ENCODE results near the gene PSEN1. TPM values are rescaled to one million over a fixed set of nuclear protein-coding genes. Genes with fewer than 3 reads are reported as not detected.

The PSEN1 gene
- total RNA-seq, 1 donor from 2014 or later: 51.5 TPM

DNA sequence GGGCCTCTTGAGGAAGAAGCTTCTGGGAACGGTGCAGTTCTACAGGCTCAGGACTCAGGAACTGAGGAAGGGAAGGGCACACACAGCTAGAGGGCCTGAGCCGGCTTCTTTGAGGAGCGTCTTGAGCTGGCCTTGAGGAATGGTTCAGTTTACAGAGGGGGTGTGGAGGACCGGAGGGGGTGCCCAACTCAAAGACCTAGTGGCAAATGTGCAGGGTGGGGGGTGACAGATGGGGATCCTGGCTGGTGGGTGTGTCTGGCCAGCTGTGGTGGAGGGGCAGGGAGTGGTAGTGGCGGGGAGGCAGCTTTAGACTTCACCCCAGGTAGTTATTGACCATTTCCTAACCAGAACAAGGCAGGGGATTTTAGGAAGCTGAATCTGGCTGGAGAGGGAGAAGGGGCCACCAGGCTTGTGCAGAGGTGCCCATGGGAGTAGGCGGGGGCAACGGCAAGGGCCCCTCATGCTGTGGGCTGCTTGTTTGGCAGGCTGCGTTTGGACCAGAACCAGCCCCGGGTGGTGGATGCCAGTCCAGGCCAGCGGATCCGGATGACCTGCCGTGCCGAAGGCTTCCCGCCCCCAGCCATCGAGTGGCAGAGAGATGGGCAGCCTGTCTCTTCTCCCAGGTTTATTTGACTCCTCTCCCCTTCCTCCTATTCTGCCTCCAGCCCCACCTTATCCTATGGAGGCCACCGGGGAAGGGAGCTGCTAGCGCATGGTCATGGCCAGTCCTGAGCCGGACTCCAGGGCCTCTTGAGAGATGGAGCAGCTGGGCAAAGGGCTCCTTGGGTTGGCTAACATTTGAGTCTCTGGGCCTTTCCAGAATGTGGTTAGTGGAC, 128.8 kb downstream of the PSEN1 start:
- DNase-seq (ENCODE audit: extremely low read depth, low read depth, low spot score): no peak

GRCh38 chr14:73265721-73266046, 129.4 kb downstream of the PSEN1 start:
- DNase-seq (ENCODE audit: extremely low read depth, low read depth, low spot score): no peak

DNA sequence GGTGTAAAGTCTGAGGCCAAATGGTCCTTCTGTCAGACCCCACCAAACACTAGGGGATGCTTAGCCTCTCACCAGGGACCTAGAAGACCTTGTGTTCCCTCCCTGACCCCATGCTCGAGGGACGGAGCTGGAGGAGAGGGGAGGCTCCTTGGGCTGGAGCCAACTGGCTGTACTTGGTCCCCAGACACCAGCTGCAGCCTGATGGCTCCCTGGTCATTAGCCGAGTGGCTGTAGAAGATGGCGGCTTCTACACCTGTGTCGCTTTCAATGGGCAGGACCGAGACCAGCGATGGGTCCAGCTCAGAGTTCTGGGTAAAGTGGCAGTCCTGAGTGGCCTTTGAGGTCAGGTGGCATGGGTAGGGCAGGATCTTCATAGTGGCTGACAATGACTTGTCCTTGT, 130.0 kb downstream of the PSEN1 start:
- no peak for DNase-seq (ENCODE audit: extremely low read depth, low read depth, low spot score)

DNA sequence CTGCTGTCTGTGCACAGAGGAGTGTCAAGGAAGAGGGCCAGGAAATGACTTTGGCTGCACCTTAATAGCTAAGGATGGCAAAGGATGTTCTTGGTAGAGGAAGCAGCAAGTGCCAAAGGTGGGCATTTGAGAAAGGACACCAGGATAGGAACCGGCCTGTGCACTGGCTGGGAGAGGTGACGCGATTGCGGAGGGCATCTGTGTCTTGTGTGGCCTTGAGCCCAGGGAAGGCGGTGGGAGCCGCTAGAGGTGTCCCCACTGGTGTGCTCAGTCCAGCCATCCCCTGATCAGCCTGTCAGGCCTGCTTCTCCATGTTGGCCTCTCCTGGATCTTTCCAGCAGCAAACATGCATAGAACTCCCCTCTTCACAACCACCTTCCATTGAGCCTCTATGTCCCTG, 131.2 kb downstream of the PSEN1 start:
- DNase-seq (ENCODE audit: extremely low read depth, low read depth, low spot score): no peak

GRCh38 chr14:73269729-73270531, 133.6 kb downstream of the PSEN1 start:
- DNase-seq (ENCODE audit: extremely low read depth, low read depth, low spot score): no peak

- DNase-seq (ENCODE audit: extremely low read depth, low read depth, low spot score): no peak
These were observed 136.1 kb downstream of the PSEN1 start for GRCh38 chr14:73272393-73272792.

Other genes starting within 250 kb of the PSEN1 start
- gene DPF3, start 242.4 kb upstream of the PSEN1 start, total RNA-seq: 6.2 TPM in 2 replicates
- 31.5 and 44.3 TPM in 2 replicates for gene DCAF4, start 210.0 kb upstream of the PSEN1 start, total RNA-seq
- gene ZFYVE1, start 109.4 kb upstream of the PSEN1 start, total RNA-seq: 28.5 and 34.6 TPM in 2 replicates
- 27.5 and 41.2 TPM in 2 replicates for gene RBM25, start 78.0 kb upstream of the PSEN1 start, total RNA-seq
- 17.1 and 58.0 TPM in 2 replicates for gene PAPLN, start 101.0 kb downstream of the PSEN1 start, total RNA-seq